Measurements from ENCODE around the gene HPDL. TPM values are rescaled to one million over a fixed set of nuclear protein-coding genes. Genes with fewer than 3 reads are reported as not detected.

HPDL gene
- total RNA-seq, 1 donor from 2014 or later: 0.64 TPM

- Mint-ChIP-seq H3K27me3 (ENCODE audit: insufficient read depth, low read depth) (peaks cover 2% of the 10 kb centered on the region), H3K27ac (no peak overlapping the region), H3K4me1 (peaks cover 43% of the 10 kb centered on the region), H3K4me3 (peak overlapping the region; percentile 76), H3K9me3 (no peaks in the 10 kb centered on the region), H3K36me3 (peaks cover 26% of the 10 kb centered on the region)
- H3K9me3 ChIP-seq (ENCODE audit: low read depth): no peaks in the 10 kb centered on the region
- H3F3A ChIP-seq (ENCODE audit: low read depth): peaks cover 43% of the 10 kb centered on the region
- H3K27ac ChIP-seq: no peak overlapping the region
- peaks cover 65% of the 10 kb centered on the region for H3K79me2 ChIP-seq (ENCODE audit: low read depth)
- no peaks in the 10 kb centered on the region for H3K27me3 ChIP-seq
- no peak for DNase-seq (ENCODE audit: low spot score)
- no peaks in the 10 kb centered on the region for H3K36me3 ChIP-seq
- H3K4me2 ChIP-seq: no peak overlapping the region
- H3K4me3 ChIP-seq: no peak overlapping the region
- H2AFZ ChIP-seq (replicated peaks): no peak overlapping the region
- no peaks in the 10 kb centered on the region for H4K20me1 ChIP-seq (ENCODE audit: low read depth)
- peaks cover 36% of the 10 kb centered on the region for H3K4me1 ChIP-seq
- H3K9ac ChIP-seq: no peak overlapping the region
- TF ChIP-seq EZH2phosphoT487 (IDR thresholded peaks at IDR 0.05) (no peak), CTCF (IDR thresholded peaks at IDR 0.05) (no peak), EZH2 (IDR thresholded peaks at IDR 0.05) (no peak)
Observed at GRCh38 chr1:45337630-45338325, 11.1 kb downstream of the HPDL start.

GRCh38 chr1:45339789-45340558 lies 13.3 kb downstream of the HPDL start, which contains the start of the genes MUTYH and TOE1:
Gene MUTYH, minus strand, starts transcription at chr1:45340440. Its CDS starts 5,935 bp downstream, at chr1:45334505.
Gene TOE1, plus strand, starts transcription at chr1:45340170. Its CDS starts 83 bp downstream, at chr1:45340253.
- peak within 1 kb of the TSS; percentile 98 for H3K27ac Mint-ChIP-seq
- H3K9me3 Mint-ChIP-seq: no peaks in the 10 kb centered on the region
- Histone ChIP-seq H4K20me1 (ENCODE audit: low read depth) (no peaks in the 10 kb centered on the region), H3K79me2 (ENCODE audit: low read depth) (peaks cover 65% of the 10 kb centered on the region), H3K27me3 (no peaks in the 10 kb centered on the region), H2AFZ (replicated peaks) (peak within 1 kb of the TSS; percentile 82), H3K27ac (peak within 1 kb of the TSS; percentile 88), H3K36me3 (no peaks in the 10 kb centered on the region), H3K4me1 (peaks cover 31% of the 10 kb centered on the region), H3K9me3 (ENCODE audit: low read depth) (no peaks in the 10 kb centered on the region), H3K9ac (peak within 1 kb of the TSS; percentile 80), H3F3A (ENCODE audit: low read depth) (peaks cover 38% of the 10 kb centered on the region), H3K4me2 (peak within 1 kb of the TSS; percentile 86), H3K4me3 (peak within 1 kb of the TSS; percentile 67)
- H3K4me1 Mint-ChIP-seq: peaks cover 37% of the 10 kb centered on the region
- peak within 1 kb of the TSS; percentile 99 for H3K4me3 Mint-ChIP-seq
- peaks cover 26% of the 10 kb centered on the region for H3K36me3 Mint-ChIP-seq
- peak; percentile 96 for DNase-seq (ENCODE audit: low spot score)
- peaks cover 2% of the 10 kb centered on the region for H3K27me3 Mint-ChIP-seq (ENCODE audit: insufficient read depth, low read depth)
- TF ChIP-seq CTCF (IDR thresholded peaks at IDR 0.05) (no peak), EZH2 (IDR thresholded peaks at IDR 0.05) (no peak), EZH2phosphoT487 (IDR thresholded peaks at IDR 0.05) (no peak)

GRCh38 chr1:45340816-45341466 lies 14.2 kb downstream of the HPDL start:
- Histone ChIP-seq H3K27me3 (no peaks in the 10 kb centered on the region), H3K9me3 (ENCODE audit: low read depth) (no peaks in the 10 kb centered on the region), H4K20me1 (ENCODE audit: low read depth) (no peaks in the 10 kb centered on the region), H3K9ac (peak overlapping the region; percentile 80), H3K4me3 (peak overlapping the region; percentile 67), H3K4me2 (peak overlapping the region; percentile 86), H3K4me1 (peaks cover 21% of the 10 kb centered on the region), H2AFZ (replicated peaks) (peak overlapping the region; percentile 82), H3F3A (ENCODE audit: low read depth) (peaks cover 28% of the 10 kb centered on the region), H3K36me3 (no peaks in the 10 kb centered on the region), H3K79me2 (ENCODE audit: low read depth) (peaks cover 57% of the 10 kb centered on the region), H3K27ac (no peak overlapping the region)
- Mint-ChIP-seq H3K27ac (peak overlapping the region; percentile 91), H3K27me3 (ENCODE audit: insufficient read depth, low read depth) (peaks cover 2% of the 10 kb centered on the region), H3K9me3 (no peaks in the 10 kb centered on the region), H3K4me1 (peaks cover 29% of the 10 kb centered on the region), H3K4me3 (peak overlapping the region; percentile 99), H3K36me3 (peaks cover 28% of the 10 kb centered on the region)
- no peak for DNase-seq (ENCODE audit: low spot score)
- TF ChIP-seq CTCF (IDR thresholded peaks at IDR 0.05): no peak
- no peak for TF ChIP-seq EZH2phosphoT487 (IDR thresholded peaks at IDR 0.05)
- no peak for TF ChIP-seq EZH2 (IDR thresholded peaks at IDR 0.05)

Data from neural progenitor cell (in vitro differentiated cells).